Pancreas (tissue), 10 donors: ENCODE data around the gene KIAA1671. TPM values are rescaled to one million over a fixed set of nuclear protein-coding genes. Genes with fewer than 3 reads are reported as not detected.

Experiments used
- ATAC-seq, 4 donors: fragments of 200-7000 bp; cut with Tn5 transposase; one replicate each; pipeline versions ENCODE4 v1.8.0 to v1.9.1; 2020; ENCODE audit warnings: mild to moderate bottlenecking in 4 of 4, moderate library complexity in 4 of 4
- DNase-seq, 6 donors: peaks; one replicate each; pipeline ENCODE4 v3.0.0-alpha.2; 2020
- FAIRE-seq: peaks from 2 replicates; lab custom pipeline; 2012; peaks lifted over from hg19 to GRCh38; lab: Jason Lieb, UNC
- H3K27ac ChIP-seq, 4 donors: fragments of 200-600 bp; sonication (generic); 1 replicate in 3 of 4; 2 replicates in 1 of 4; pipeline versions ENCODE4 v1.5.0 to v1.8.0; 2020
- H3K27me3 ChIP-seq, 4 donors: fragments of 200-600 bp; one replicate each; pipeline ENCODE4 v1.8.0; 2021
- H3K36me3 ChIP-seq, 3 donors: fragments of 200-600 bp; sonication (generic) in 1 of 3; one replicate each; pipeline versions ENCODE4 v1.5.0 to v1.8.0; 2020 to 2021
- H3K4me1 ChIP-seq, 3 donors: fragments of 200-600 bp; one replicate each; pipeline ENCODE4 v1.8.0; 2021
- H3K4me3 ChIP-seq, 4 donors: fragments of 200-600 bp; sonication (generic) in 2 of 4; one replicate each; pipeline versions ENCODE4 v1.5.0 to v1.8.0; 2020 to 2021
- H3K9me3 ChIP-seq, 4 donors: fragments of 200-600 bp; one replicate each; pipeline ENCODE4 v1.8.0; 2021
- CTCF ChIP-seq, 4 donors: fragments of 200-600 bp; sonication (generic) in 3 of 4; IDR thresholded peaks; one replicate each; pipeline versions ENCODE4 v1.5.0 to v1.8.0; 2021; ENCODE audit warnings: antibody characterized with exemption in 4 of 4
- WGBS, 2 donors: extraction: QIAGEN DNeasy Blood & Tissue Kit; methylation state at CpG; one replicate each; pipeline ENCODE4 v1.1.7; 2013; 5-methylcytosine and 5-hydroxymethylcytosine counted together
- intact Hi-C, 3 donors: fragments of 100-400 bp; cut with DNase I; formaldehyde crosslinking; loops; one replicate each; pipeline versions ENCODE4 v1.11.1 to v1.14.2; 2022
- polyA plus RNA-seq, 2 donors: library from polyadenylated mRNA; stranded (reverse); fragments of 200-250 nt; gene quantifications; one replicate each; pipeline ENCODE4 v1.2.3, GENCODE V29; 2013
- total RNA-seq, 6 donors: library from RNA; stranded (reverse); fragmentation: NEBNext Ultra II Directional in 4 of 6; extraction: Animal tissue kit (Norgen Biotek cat#: 25700) in 4 of 6; gene quantifications; one replicate each; pipeline versions ENCODE4 v1.2.1 to v1.2.4, GENCODE V29; 2021 to 2023
- donor health status: healthy with polysubstance abuse.
- donor health status: DM: no; HTN: no; CAD: no; lungs with moderate emphysema.
- donor health status: DM: no; HTN: no; CAD: no.
- donor health status: control.
- donor health status: control.
- donor health status: Bipolar disorder and iron deficiency.
- donor health status: DM: yes; HTN: yes; CAD: no.
- donor health status: DM: no; HTN: no; CAD: no.
- donor health status: DM: no; HTN: no; CAD: no.
- donor health status: DM: yes; HTN: yes; CAD: no.

The KIAA1671 gene
- total and polyA plus RNA-seq, 8 donors, result 8.3 to 28.8 (median 19.0) TPM

DNA sequence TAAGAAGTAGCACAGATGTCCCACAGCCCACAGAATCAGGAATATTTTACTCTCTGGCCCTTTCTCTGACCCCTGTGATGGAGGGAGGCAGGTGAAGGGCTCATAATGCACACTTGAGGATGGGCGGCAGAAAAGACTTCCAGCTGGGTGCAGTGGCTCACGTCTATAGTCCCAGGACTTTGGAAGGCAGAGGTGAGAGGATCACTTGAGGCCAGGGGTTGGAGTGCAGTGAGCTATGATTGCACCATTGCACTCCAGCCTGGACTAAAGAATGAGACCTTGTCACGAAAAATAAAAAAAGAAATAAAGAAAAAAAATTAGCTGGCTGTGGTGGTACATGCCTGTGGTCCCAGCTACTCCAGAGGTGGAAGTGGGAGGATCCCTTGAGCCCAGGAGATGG lies 233.6 kb downstream of the KIAA1671 start:
- Histone ChIP-seq H3K27me3 (no peaks in the 10 kb centered on the region), H3K27ac (no peak overlapping the region), H3K4me3 (no peak overlapping the region), H3K36me3 (peaks cover 0 to 44% (median 3%) of the 10 kb centered on the region in 3 donors), H3K4me1 (no peaks in the 10 kb centered on the region), H3K9me3 (no peaks in the 10 kb centered on the region)
- ATAC-seq (no peak), FAIRE-seq (no peak), DNase-seq (no peak)
- WGBS, 2 donors, result 89% methylated on average over 3 of the region's 3 CpGs
- no peak for TF ChIP-seq CTCF (IDR thresholded peaks at IDR 0.05)
- intact Hi-C loops, result no loop called here

DNA sequence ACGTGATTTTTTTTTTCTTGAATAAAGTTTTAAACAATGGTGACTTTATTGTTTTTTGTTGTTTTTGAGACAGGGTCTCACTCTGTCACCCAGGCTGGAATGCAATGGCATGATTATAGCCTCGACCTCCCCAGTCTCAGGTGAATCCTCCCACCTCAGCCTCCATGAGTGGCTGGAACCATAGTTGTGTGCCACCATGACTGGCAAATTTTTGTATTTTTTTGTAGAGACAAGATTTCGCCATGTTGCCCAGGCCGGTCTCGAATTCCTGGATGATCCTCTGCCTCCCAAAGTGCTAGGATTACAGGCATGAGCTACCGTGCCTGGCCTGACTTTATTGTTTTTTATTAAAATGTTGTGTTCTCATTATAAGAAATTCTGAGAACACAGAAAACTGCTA lies 235.0 kb downstream of the KIAA1671 start:
- no peaks in the 10 kb centered on the region for H3K4me1 ChIP-seq
- intact Hi-C loops, result no loop called here
- no peak overlapping the region for H3K27ac ChIP-seq
- no peak for TF ChIP-seq CTCF (IDR thresholded peaks at IDR 0.05)
- FAIRE-seq (no peak), ATAC-seq (no peak), DNase-seq (no peak)
- peaks cover 0 to 43% (median 3%) of the 10 kb centered on the region in 3 donors for H3K36me3 ChIP-seq
- no peak overlapping the region for H3K4me3 ChIP-seq
- H3K27me3 ChIP-seq, result no peaks in the 10 kb centered on the region
- 88 to 94% methylated on average over 6 of the region's 6 CpGs for WGBS, 2 donors
- no peaks in the 10 kb centered on the region for H3K9me3 ChIP-seq

DNA sequence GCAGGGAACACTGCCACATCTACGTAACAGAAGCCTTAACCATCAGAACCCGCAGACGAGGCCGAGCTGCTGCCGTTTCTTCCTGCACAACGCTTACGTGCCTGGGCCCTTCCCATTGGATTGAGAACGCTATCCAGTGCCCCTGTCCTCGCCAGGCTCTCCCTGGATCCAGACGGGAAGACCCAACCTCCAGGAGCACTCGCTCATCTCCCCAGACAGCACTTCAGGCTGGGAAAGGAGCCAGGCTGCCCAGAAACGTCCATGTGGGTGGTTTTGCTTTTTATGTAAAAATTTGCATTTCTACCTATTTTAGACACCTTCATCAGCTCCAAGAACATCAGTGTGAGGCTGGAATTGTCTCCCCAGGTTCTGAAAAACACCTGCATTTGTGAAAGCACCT lies 239.9 kb downstream of the KIAA1671 start:
- H3K4me1 ChIP-seq, result no peaks in the 10 kb centered on the region
- DNase-seq (no peak), FAIRE-seq (no peak), ATAC-seq (no peak)
- intact Hi-C loops, result no loop called here
- H3K27ac ChIP-seq, result no peak overlapping the region
- H3K9me3 ChIP-seq, result no peaks in the 10 kb centered on the region
- TF ChIP-seq CTCF (IDR thresholded peaks at IDR 0.05), result no peak
- H3K4me3 ChIP-seq, result no peak overlapping the region
- no peaks in the 10 kb centered on the region for H3K27me3 ChIP-seq
- H3K36me3 ChIP-seq, result peaks cover 0 to 34% (median 4%) of the 10 kb centered on the region in 3 donors
- WGBS, 2 donors, result 87 to 91% methylated on average over 12 of the region's 12 CpGs

DNA sequence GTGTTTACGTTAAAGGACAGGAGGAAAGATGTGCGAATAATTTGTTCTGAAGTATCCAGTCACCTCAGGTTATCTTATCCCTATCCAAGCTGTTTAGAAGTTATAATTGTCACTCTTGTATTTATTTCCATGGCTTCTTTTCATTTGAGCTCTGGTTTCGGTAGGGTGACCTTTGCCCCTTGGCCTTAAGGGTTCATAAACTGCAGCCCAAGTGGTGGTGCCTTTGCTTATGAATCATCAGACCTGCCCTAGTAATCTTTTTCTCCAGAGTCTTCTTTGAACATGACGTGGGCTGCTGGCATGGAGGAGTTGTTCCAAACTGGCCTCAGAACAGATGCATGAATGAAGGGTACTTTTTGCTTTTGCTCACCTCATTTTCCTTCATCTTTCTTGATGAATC lies 240.6 kb downstream of the KIAA1671 start:
- no peak for TF ChIP-seq CTCF (IDR thresholded peaks at IDR 0.05)
- 70 to 80% methylated on average over 4 of the region's 4 CpGs for WGBS, 2 donors
- no peaks in the 10 kb centered on the region for H3K4me1 ChIP-seq
- H3K4me3 ChIP-seq, result no peak overlapping the region
- FAIRE-seq, result no peak
- DNase-seq, result no peak
- no peaks in the 10 kb centered on the region for H3K9me3 ChIP-seq
- H3K27ac ChIP-seq, result no peak overlapping the region
- H3K27me3 ChIP-seq, result no peaks in the 10 kb centered on the region
- H3K36me3 ChIP-seq, result peaks cover 0 to 41% (median 4%) of the 10 kb centered on the region in 3 donors
- no peak for ATAC-seq
- intact Hi-C loops, result no loop called here

DNA sequence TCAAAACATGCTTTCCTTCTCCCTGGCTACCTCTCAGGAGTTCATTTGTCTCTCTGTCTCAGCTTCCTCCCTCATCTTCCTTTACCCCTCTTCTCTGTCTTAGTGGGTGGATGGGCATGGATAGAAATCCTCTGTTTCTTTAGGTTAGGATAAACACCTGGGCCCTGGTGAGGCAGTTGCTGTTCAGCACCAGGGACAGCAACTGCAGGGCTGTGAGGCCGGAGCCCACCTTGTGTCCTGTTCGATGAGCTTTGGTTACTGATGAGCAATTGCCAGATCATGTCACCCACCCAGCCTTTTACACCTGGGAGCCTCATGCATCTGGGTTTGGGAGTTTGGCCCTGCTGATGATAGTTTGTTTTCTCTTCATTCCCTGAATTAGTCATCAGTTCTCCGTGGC lies 241.0 kb downstream of the KIAA1671 start:
- Histone ChIP-seq H3K4me1 (no peaks in the 10 kb centered on the region), H3K4me3 (no peak overlapping the region), H3K27ac (no peak overlapping the region), H3K36me3 (peaks cover 0 to 45% (median 4%) of the 10 kb centered on the region in 3 donors), H3K9me3 (no peaks in the 10 kb centered on the region), H3K27me3 (no peaks in the 10 kb centered on the region)
- FAIRE-seq (no peak), ATAC-seq (no peak), DNase-seq (no peak)
- WGBS, 2 donors, result 79 to 86% methylated on average over 3 of the region's 3 CpGs
- intact Hi-C loops, result no loop called here
- TF ChIP-seq CTCF (IDR thresholded peaks at IDR 0.05), result no peak
